Neural progenitor cell (in vitro differentiated cells): ENCODE measurements around the gene FUZ. TPM values are rescaled to one million over a fixed set of nuclear protein-coding genes. Genes with fewer than 3 reads are reported as not detected.

Source experiments
- DNase-seq: peaks from one replicate; pipeline ENCODE4 v3.0.0-alpha.2; 2016; ENCODE audit warnings: low spot score
- H2AFZ ChIP-seq: fragments of 200-600 bp; sonication (generic); replicated peaks from 2 replicates; pipeline ENCODE4 v1.6.1; 2016; ENCODE audit warnings: antibody characterized with exemption
- H3F3A ChIP-seq: fragments of 200-600 bp; sonication (generic); 2 replicates; pipeline ENCODE4 v1.6.1; 2016; ENCODE audit warnings: antibody characterized with exemption, low read depth
- H3K27ac ChIP-seq: fragments of 200-600 bp; sonication (generic); 2 replicates; pipeline ENCODE4 v1.5.1; 2016; ENCODE audit warnings: mild to moderate bottlenecking
- H3K27me3 ChIP-seq: fragments of 200-600 bp; sonication (generic); 2 replicates; pipeline ENCODE4 v1.6.1; 2016; ENCODE audit warnings: mild to moderate bottlenecking, moderate library complexity
- H3K36me3 ChIP-seq: fragments of 200-600 bp; sonication (generic); 2 replicates; pipeline ENCODE4 v1.5.1; 2016
- H3K4me1 ChIP-seq: fragments of 200-600 bp; sonication (generic); 2 replicates; pipeline ENCODE4 v1.6.1; 2016; ENCODE audit warnings: mixed run types
- H3K4me2 ChIP-seq: fragments of 200-600 bp; sonication (generic); 2 replicates; pipeline ENCODE4 v1.6.1; 2016
- H3K4me3 ChIP-seq: fragments of 200-600 bp; sonication (generic); 2 replicates; pipeline ENCODE4 v1.5.1; 2016
- H3K79me2 ChIP-seq: fragments of 200-600 bp; sonication (generic); 2 replicates; pipeline ENCODE4 v1.6.1; 2016; ENCODE audit warnings: low read depth
- H3K9ac ChIP-seq: fragments of 200-600 bp; sonication (generic); 2 replicates; pipeline ENCODE4 v1.6.1; 2016
- H3K9me3 ChIP-seq: fragments of 200-600 bp; sonication (generic); 2 replicates; pipeline ENCODE4 v1.5.1; 2016; ENCODE audit warnings: low read depth
- H4K20me1 ChIP-seq: fragments of 200-600 bp; sonication (generic); 2 replicates; pipeline ENCODE4 v1.6.1; 2016; ENCODE audit warnings: low read depth
- H3K27ac Mint-ChIP-seq: 3 replicates; pipeline ENCODE4 v1.8.0; 2021; ENCODE audit warnings: mixed read lengths
- H3K27me3 Mint-ChIP-seq: 2 replicates; pipeline ENCODE4 v1.8.0; 2022; ENCODE audit warnings: low read depth, mild to moderate bottlenecking, inconsistent platforms, moderate library complexity, mixed read lengths; ENCODE audit not compliant: insufficient read depth
- H3K36me3 Mint-ChIP-seq: 3 replicates; pipeline ENCODE4 v1.8.0; 2021; ENCODE audit warnings: mixed read lengths
- H3K4me1 Mint-ChIP-seq: 3 replicates; pipeline ENCODE4 v1.8.0; 2021; ENCODE audit warnings: mixed read lengths
- H3K4me3 Mint-ChIP-seq: 3 replicates; pipeline ENCODE4 v1.8.0; 2021; ENCODE audit warnings: mild to moderate bottlenecking, moderate library complexity, mixed read lengths
- H3K9me3 Mint-ChIP-seq: 3 replicates; pipeline ENCODE4 v1.8.0; 2020; ENCODE audit warnings: mixed read lengths
- EZH2 ChIP-seq: fragments of 200-600 bp; sonication (generic); IDR thresholded peaks from 2 replicates; pipeline ENCODE4 v1.6.1; 2017; ENCODE audit warnings: antibody characterized with exemption, mild to moderate bottlenecking, moderate library complexity
- EZH2phosphoT487 ChIP-seq: fragments of 200-600 bp; sonication (generic); IDR thresholded peaks from 2 replicates; pipeline ENCODE4 v1.6.1; 2017; ENCODE audit warnings: antibody characterized with exemption
- total RNA-seq: library from RNA; depleted of rRNA; stranded (reverse); fragments of >200 nt; gene quantifications from 2 replicates; pipeline ENCODE4 v1.2.3, GENCODE V29; 2015; ENCODE audit warnings: low replicate concordance
- TF ChIP-seq, protein P1 (sequence below): fragments of 200-600 bp; sonication (generic); IDR thresholded peaks from 2 replicates; pipeline ENCODE4 v1.5.1; 2017; ENCODE audit warnings: antibody characterized with exemption, mild to moderate bottlenecking

The FUZ gene
- total RNA-seq, 1 donor from 2014 or later = 24.6 TPM

GRCh38 chr19:49802836-49803528 is 10.1 kb downstream of the FUZ start:
- no peak overlapping the region for H2AFZ ChIP-seq
- Mint-ChIP-seq H3K36me3 (peaks cover 16% of the 10 kb centered on the region), H3K4me3 (peak overlapping the region; percentile 69), H3K27me3 (peaks cover 7% of the 10 kb centered on the region), H3K4me1 (peaks cover 11% of the 10 kb centered on the region), H3K27ac (no peak overlapping the region), H3K9me3 (no peaks in the 10 kb centered on the region)
- no peaks in the 10 kb centered on the region for H3K79me2 ChIP-seq
- peak overlapping the region; percentile 80 for H3K4me2 ChIP-seq
- H3K27me3 ChIP-seq = no peaks in the 10 kb centered on the region
- DNase-seq = no peak
- no peaks in the 10 kb centered on the region for H3K36me3 ChIP-seq
- no peaks in the 10 kb centered on the region for H3K9me3 ChIP-seq
- TF ChIP-seq, protein P1, sequence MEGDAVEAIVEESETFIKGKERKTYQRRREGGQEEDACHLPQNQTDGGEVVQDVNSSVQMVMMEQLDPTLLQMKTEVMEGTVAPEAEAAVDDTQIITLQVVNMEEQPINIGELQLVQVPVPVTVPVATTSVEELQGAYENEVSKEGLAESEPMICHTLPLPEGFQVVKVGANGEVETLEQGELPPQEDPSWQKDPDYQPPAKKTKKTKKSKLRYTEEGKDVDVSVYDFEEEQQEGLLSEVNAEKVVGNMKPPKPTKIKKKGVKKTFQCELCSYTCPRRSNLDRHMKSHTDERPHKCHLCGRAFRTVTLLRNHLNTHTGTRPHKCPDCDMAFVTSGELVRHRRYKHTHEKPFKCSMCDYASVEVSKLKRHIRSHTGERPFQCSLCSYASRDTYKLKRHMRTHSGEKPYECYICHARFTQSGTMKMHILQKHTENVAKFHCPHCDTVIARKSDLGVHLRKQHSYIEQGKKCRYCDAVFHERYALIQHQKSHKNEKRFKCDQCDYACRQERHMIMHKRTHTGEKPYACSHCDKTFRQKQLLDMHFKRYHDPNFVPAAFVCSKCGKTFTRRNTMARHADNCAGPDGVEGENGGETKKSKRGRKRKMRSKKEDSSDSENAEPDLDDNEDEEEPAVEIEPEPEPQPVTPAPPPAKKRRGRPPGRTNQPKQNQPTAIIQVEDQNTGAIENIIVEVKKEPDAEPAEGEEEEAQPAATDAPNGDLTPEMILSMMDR = no peak
- TF ChIP-seq EZH2 = no peak
- no peak for TF ChIP-seq EZH2phosphoT487
- peaks cover 25% of the 10 kb centered on the region for H3F3A ChIP-seq
- H3K9ac ChIP-seq = no peak overlapping the region
- peaks cover 10% of the 10 kb centered on the region for H3K4me1 ChIP-seq
- no peak overlapping the region for H3K4me3 ChIP-seq
- peaks cover 6% of the 10 kb centered on the region for H4K20me1 ChIP-seq
- H3K27ac ChIP-seq = no peak overlapping the region

DNA sequence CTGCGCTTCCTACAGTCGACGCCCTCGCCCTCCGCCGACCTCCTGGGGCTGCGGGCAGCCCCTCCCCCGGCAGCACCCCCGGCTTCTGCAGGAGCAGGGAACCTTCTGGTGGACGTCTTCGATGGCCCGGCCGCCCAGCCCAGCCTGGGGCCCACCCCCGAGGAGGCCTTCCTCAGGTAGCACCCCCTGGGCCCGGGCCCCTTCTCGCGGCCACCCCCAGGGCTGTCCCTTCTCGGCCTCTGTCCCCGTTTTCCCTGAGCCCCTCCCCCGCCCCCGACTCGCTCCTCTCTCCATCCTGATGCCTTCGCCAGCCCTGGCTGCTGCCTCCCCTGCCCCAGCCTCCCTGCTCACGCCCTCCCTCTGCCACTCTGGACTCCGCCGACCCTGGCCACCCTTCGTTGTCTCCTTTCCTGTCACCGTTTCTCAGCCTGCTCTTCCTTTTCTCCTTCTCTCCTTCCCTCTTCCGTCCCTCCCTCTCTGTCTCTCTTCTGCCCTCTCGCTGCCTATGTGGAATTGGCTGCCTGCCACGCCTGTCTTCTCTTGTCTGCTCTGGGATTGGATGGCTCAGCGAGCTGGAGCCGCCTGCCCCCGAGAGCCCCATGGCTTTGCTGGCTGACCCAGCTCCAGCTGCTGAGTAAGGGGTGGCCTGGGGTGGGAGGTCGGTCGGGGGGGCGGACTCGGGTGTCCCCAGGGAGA is 11.0 kb downstream of the FUZ start:
- Histone ChIP-seq H3F3A (peaks cover 18% of the 10 kb centered on the region), H2AFZ (peak overlapping the region; percentile 30), H3K4me2 (peak overlapping the region; percentile 80), H3K9me3 (no peaks in the 10 kb centered on the region), H3K4me3 (peak overlapping the region; percentile 37), H3K36me3 (no peaks in the 10 kb centered on the region), H3K9ac (no peak overlapping the region), H3K79me2 (no peaks in the 10 kb centered on the region), H3K27ac (peak overlapping the region; percentile 25), H3K4me1 (peaks cover 10% of the 10 kb centered on the region), H4K20me1 (no peaks in the 10 kb centered on the region), H3K27me3 (no peaks in the 10 kb centered on the region)
- Mint-ChIP-seq H3K4me3 (peak overlapping the region; percentile 69), H3K4me1 (peaks cover 8% of the 10 kb centered on the region), H3K36me3 (peaks cover 18% of the 10 kb centered on the region), H3K9me3 (no peaks in the 10 kb centered on the region), H3K27ac (peak overlapping the region; percentile 52), H3K27me3 (peaks cover 7% of the 10 kb centered on the region)
- peak; percentile 84 for DNase-seq
- TF ChIP-seq EZH2 (no peak), EZH2phosphoT487 (no peak)
- TF ChIP-seq, protein P1 = peak; percentile 11

GRCh38 chr19:49801401-49801888 is 11.6 kb downstream of the FUZ start:
- H3K36me3 ChIP-seq = no peaks in the 10 kb centered on the region
- H3K9me3 ChIP-seq = no peaks in the 10 kb centered on the region
- H3F3A ChIP-seq = peaks cover 18% of the 10 kb centered on the region
- no peaks in the 10 kb centered on the region for H3K9me3 Mint-ChIP-seq
- H3K36me3 Mint-ChIP-seq = peaks cover 20% of the 10 kb centered on the region
- peak overlapping the region; percentile 37 for H3K4me3 ChIP-seq
- TF ChIP-seq EZH2phosphoT487 = no peak
- TF ChIP-seq, protein P1 = no peak
- no peak for TF ChIP-seq EZH2
- no peaks in the 10 kb centered on the region for H3K27me3 ChIP-seq
- no peak overlapping the region for H2AFZ ChIP-seq
- H3K4me2 ChIP-seq = peak overlapping the region; percentile 80
- H3K4me1 Mint-ChIP-seq = peaks cover 8% of the 10 kb centered on the region
- peaks cover 9% of the 10 kb centered on the region for H3K27me3 Mint-ChIP-seq
- no peak overlapping the region for H3K9ac ChIP-seq
- no peak overlapping the region for H3K27ac Mint-ChIP-seq
- H4K20me1 ChIP-seq = no peaks in the 10 kb centered on the region
- H3K79me2 ChIP-seq = no peaks in the 10 kb centered on the region
- no peak overlapping the region for H3K4me3 Mint-ChIP-seq
- no peak for DNase-seq
- H3K27ac ChIP-seq = no peak overlapping the region
- H3K4me1 ChIP-seq = peaks cover 10% of the 10 kb centered on the region
